NCI-H2029 (cell line): ENCODE results near the gene TYROBP.
A peak's percentile ranks its signal among the peaks of the same experiment; 100 is the strongest.
"Not testable (repeated sequence)": the region's sequence is repeated elsewhere in the genome, so short reads cannot be mapped to it uniquely, and the experiment has no call there.

Experiments
- DNase-seq: peaks from one replicate; lab custom pipeline; 2025; lab: John Stamatoyannopoulos, UW

The TYROBP gene

DNA sequence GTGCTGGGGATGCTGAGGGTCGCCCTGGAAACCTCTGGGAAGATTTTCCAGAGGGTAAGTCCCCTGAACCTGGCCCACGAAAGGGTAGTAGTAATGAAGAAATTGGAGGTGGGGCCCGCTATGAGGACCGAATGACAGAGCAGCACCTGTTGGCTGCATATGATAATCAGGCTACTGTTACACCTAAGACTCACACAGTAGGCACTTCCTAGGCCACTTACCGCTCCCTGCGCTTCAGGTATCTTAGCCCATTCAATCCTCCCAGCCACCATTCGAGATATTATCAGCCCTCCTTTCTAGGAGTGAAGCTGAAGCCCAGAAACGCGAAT, 23.7 kb upstream of the TYROBP start:
- no peak for DNase-seq

DNA sequence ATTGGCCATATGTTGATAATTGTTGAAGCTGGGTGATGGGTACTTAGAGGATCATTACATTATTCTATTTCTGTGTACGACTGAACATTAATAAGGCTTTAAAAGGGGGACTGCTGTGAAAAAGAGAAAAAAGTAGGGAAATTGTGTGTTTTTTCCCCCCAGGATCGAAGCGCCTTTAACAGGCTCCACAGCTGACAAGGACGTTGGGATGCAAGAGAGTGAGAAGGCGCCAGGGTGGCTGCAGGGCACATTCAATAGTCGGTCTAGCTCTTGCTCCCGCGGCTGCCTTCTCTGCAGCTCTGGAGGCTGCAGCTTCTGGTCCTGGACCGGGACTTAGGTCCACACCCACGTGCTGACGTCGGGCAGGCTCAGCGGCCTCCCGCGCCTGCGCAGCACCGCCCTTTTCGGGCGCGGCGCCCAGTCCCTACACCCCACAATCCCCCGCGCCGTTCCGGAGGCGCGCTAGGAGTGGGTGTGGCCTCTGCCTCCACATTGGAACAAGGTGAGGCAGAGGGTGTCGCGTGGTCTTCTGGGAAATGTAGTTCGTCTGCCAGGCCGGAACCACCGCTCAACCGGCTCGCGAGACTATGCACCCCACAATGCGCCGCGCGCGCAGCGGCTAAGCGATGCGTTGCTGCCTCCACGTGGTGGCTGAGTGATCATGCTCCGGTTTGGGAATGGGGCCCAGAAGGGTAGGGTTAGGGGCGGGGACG, 23.2 kb upstream of the TYROBP start:
- DNase-seq: peak; percentile 99

DNA sequence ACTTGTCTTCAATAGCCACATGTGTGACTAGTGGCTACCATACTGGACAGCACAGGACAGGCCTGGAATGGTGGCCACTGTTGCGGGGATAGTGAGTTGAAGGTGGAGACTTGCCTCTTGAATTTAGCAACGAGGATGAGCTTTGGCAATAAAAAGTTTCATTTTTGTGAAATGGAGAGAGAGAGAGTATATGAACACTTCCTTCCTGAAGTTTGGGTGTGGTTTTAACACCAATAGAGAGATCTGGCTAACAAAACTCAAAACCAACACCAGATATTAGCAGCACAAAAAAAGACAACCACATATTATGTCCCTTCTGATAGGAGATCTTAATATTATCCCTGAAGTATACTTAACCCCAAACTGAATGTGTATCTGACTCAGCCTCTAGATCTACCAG, 21.8 kb upstream of the TYROBP start:
- no peak for DNase-seq

DNA sequence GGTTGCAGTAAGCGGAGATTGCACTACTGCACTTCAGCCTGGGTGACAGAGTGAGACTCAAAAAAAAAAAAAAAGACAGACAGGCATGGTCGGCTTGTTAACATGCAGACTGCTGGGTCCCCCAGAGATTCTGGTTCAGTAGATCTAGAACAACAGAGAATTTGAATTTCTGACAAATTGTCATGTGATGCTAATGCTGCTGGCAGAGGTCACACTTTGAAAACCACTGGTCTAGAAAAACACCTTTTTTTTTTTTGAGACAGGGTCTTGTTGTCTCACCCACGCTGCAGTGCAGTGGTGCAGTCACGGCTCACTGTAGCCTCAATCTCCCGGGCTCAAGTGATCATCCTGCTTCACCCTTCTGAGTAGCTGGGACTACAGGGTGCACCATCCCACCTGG, 20.4 kb upstream of the TYROBP start:
- DNase-seq: no peak

DNA sequence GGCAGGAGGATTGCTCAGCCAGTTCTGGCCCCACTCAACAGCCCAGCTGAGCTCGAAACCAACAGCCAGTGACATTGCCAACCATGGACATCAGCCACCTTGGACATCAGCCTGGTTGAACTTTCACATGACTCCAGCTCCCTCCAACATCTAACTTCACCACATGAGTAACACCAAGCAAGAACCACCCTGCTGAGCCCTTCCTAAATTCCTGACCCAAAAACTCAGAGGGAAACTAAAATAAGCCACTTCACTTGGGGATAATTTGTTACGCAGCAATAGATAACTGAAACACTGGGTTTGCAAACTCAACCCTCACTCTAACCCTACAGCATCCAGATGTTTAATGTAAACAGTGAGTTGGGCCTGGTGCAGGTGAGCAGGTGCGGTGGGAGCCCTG, 17.4 kb upstream of the TYROBP start:
- DNase-seq: no peak

DNA sequence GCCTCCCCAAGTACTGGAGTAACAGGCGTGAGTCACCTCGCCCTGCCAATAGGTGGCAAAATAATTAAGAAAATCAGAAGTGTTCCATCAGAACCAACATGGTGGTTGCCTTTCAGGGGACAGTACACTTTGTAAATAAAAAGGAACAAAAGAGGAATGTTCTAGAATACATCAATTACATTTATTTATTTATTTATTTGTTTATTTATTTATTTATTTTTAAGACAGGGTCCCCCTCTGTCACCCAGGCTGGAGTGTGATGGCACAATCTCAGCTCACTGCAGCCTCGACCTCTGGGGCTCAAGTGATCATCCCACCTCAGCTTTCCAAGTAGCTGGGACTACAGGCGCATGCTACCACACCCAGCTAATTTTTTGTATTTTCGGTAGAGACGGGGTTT, 12.9 kb upstream of the TYROBP start:
- DNase-seq: no peak

DNA sequence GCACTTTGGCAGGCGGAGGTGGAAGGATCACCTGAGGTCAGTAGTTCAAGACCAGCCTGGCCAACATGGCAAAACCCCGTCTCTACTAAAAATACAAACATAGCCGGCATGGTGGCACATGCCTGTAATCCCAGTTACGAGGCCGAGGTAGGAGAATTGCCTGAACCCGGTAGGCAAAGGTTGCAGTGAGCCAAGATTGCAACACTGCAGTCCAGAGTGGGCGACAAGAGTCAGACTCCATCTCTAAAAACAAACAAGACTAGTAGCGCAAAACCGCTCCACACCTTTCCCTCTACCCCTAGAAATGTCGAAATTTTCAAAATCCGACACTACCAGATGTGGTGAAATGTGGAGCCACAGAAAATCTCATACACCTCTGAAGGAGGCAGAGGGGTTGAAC, 11.2 kb upstream of the TYROBP start:
- no peak for DNase-seq

DNA sequence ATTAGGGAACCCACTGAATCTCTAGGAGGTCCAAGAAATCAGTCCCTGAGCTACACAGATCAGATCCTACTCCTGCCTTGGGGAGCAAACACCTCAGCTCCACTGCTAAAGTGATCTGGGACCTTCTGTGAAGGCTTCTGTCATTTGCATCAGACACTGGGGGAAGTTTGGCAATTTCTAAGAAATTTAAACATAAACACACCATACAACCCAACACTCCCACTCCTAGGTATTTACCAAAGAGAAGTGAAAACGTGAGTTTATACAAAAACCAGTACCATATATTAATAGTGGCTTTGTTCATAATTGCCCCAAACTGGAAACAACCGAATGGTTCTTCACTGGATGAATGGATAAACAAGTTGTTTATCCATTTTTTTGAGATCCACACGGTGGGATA, 7.3 kb upstream of the TYROBP start:
- no peak for DNase-seq

DNA sequence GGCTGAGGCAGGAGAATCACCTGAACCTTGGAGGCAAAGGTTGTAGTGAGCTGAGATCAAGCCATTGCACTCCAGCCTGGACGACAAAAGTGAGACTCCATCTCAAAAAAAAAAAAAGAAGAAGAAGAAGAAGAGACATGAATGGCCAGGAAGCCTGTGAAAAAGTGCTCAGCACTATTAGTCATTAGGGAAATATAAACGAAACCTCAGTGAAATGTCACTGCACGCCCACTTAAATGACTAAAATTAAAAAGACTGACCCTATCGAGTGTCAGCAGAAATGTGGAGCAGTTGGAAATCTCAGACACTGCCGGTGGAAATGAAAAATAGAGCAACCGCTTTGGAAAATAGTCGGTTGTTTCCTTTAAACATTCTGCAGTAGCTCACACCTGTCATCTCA, 5.5 kb upstream of the TYROBP start:
- DNase-seq: no peak

DNA sequence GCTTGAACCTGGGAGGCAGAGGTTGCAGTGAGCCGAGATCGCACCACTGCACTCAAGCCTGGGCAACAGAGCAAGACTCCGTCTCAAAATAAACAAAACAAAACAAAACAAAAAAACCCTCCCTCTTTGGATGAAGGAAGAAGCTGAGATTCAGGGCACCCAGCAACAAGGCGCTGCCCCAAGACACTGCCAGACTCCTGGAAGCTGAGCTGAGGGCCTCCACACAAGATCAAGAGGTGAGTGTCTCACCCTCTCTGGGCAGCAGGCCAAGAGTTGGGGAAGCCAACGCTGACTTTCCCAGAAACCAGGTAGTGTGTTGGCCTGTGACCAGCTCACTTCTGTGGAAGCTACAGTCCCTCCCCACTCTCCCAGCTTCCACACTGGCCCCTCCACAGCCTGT, 3.7 kb upstream of the TYROBP start:
- peak; percentile 46 for DNase-seq

DNA sequence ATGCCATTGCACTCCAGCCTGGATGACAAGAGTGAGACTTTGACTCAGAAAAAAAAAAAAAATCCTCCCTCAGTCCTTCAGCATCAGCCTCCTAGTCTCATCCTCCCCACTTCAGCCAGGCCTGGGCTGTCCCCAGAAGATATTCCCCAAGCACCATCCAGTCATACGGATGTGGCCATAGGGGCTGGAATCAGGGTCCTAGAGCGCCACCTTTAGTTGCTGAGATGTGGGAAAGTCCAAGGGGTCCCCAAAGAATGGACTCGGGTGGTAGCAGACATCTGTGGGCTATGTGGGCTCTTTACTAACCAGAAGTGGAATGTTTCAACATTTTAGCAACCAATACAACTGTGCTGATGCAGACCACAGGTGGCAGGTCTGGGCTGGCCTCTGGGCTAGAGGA, 3.1 kb upstream of the TYROBP start:
- DNase-seq: no peak

DNA sequence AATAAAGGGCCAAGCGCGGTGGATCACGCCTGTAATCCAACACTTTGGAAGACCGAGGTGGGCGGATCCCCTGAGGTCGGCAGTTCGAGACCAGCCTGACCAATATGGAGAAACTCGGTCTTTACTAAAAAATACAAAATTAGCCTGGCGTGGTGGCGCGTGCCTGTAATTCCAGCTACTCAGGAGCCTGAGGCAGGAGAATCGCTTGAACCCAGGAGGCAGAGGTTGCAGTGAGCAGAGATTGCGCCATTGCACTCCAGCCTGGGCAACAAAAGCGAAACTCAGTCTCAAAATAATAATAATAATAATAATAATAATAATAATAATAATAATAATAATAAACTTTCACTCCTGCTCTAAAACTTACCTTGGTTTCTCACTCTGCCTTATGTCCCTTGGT, 2.3 kb upstream of the TYROBP start:
- DNase-seq: not testable (repeated sequence)

DNA sequence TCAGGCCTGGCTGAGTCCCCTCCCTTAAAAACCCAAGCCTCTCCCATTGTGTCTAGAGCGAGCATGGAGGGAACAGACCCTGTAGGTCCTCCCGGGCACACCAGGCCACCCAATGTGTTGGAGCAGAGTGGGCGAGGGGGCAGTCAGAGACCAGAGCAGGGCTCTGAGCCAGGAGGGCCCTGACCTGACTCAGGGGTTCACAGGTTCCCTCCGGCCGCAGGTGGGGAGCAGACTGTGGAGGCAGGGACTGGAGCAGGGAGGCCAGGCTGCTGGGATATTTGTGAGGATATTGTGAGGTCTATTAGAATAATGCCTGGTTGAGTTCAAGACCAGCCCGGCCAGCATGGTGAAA, 1.6 kb upstream of the TYROBP start:
- no peak for DNase-seq

DNA sequence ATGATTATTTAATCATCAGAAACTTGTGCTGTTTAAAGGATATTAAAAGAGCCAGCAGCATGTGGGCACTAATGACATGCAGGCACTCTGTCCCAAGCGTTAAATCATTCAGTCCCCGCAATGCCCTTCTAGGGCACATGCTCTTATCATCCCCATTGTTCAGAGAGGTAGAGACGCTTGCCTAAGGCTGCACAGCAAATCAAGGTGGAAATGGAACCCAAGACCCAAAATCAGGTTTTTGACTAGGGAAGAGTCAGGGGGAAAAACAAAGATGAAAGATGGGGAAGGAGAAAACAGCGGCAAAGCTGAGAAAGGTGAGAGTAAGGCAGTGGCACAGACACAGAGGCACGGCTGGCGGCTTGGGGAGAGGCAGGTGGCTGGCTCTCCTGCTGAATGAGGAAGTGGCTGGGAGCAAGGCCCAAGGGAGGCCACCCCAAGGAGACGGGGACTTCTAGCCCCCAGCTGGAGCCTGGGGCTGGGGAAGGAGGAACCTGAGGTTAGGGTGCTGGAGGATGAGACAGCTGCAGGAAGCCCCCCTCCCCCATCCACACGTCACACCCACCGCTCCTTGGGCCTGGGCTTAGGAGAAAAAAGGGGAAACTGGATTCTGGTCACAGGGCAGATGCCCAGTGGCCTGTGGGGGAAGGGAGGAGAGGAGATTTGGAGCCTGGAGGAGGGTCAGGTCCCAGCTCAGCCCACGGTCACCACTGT, 1.0 kb upstream of the TYROBP start:
- DNase-seq: no peak

DNA sequence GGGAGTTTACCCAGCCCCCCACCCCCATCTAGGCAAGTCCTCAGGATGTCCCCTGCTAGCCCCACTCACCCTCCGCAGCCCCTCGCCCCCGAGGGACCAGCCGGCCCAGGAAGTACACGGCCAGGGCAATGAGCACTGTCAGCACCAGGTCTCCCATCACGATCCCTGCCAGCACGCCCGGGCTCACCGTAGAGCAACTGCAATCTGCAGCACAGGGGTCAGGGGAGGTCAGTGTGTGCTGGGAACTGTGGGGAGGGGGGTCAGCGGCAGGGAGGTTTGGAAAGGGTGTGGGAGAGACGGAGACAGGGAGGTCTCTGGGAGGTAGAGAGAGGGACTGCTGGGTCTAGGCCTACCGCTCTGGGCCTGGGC, 734 bp downstream of the TYROBP start:
- DNase-seq: no peak

DNA sequence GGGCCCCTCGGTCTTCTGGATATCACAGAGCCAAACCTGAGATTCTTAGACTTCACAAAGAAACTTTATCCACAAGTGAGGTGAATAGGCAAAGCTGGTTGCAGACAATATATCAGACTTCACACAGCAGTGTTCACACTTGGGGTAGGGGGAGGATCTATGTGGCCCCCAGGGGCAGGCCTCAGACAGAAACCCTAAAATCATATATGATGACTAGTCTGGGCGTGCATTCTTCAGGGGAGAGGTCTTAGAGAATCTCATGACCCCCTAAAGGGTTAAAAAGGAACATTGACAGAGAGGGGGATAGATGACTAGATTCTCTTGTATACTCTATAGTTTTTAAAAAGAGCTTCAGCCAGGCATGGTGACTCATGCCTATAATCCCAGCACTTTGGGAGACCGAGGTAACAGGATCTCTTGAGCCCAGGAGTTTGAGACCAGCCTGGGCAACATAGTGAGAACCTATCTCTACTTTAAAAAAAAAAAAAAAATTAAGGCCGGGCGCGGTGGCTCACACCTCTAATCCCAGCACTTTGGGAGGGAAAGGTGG, 2.8 kb downstream of the TYROBP start:
- no peak for DNase-seq

DNA sequence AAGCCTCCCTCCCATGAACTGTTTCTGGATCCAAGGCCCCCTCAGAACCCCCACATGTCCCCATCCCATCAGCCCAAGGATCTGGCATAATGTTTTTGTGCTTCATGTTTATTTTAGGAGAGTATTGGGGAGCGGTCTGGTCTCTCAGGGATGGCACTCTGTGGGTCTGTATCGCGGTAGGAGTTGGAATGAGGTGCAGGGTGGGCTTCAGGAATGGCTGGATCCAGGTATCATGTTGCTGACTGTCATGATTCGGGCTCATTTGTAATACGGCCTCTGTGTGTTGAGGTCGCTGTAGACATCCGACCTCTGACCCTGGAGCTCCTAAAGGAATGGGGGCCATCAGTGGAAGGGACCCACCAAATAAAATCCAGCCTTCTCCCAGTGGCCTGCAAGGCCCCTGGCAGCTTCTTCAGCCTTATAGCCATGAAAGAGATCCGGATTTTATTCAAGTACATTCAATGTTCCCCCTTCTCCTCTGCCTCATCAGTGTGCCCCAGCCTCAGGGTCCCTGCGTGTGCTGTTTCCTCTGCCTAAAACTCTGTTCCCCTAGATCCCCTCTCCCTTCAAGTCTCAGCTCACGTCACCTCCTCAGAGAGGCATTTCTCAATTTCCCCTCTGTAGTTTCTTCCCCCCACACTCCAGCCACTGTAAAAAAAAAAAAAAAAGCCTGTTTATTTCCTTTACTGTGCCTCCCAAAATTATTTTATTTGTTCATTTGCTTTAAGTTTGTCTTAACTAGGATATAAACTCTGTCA, 3.6 kb downstream of the TYROBP start:
- no peak for DNase-seq

DNA sequence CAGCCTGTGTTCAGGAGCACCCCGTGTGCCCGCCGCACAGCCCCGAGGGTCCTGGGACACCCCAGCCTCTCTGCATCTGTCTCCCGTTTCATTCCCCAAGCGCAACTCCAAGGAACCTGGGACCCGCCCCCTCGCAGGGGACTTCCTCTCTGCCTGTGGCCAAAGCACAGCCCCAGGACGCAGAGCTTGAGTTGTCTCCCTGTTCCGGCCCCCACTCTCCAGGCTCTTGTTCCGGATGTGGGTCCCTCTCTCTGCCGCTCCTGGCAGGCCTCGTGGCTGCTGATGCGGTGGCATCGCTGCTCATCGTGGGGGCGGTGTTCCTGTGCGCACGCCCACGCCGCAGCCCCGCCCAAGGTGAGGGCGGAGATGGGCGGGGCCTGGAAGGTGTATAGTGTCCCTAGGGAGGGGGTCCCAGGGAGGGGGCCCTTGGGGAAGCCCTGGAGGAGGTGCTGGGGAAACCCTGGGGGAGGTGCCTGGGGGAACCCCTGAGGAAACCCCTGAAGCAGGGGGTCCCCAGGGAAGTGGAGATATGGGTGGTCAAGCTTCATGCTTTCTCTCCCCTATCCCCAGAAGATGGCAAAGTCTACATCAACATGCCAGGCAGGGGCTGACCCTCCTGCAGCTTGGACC, 4.4 kb downstream of the TYROBP start:
- peak; percentile 70 for DNase-seq

DNA sequence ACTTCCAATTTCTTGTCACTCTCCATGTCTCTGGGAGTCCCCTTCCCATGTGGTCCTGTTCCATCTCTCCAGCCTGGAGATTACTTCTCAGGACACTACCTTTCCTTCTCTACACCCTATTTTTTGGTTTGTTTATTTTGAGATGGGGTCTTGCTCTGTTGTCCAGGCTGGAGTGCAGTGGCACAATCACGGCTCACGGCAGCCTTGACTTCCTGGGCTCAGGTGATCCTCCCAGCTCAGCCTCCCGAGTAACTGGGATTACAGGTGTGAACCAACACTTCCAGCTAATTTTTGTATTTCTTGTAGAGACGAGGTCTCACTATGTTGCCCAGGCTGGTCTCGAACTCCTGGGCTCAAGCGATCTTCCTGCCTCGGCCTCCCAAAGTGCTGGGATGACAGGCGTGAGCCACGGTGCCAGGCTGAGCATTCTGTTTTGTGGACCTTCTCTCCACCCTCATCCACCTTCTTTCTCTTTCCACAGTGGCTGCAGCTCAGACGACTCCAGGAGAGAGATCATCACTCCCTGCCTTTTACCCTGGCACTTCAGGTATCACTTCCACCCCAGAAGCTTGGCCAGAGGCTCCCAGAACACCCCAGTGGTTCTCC, 5.1 kb downstream of the TYROBP start:
- no peak for DNase-seq

DNA sequence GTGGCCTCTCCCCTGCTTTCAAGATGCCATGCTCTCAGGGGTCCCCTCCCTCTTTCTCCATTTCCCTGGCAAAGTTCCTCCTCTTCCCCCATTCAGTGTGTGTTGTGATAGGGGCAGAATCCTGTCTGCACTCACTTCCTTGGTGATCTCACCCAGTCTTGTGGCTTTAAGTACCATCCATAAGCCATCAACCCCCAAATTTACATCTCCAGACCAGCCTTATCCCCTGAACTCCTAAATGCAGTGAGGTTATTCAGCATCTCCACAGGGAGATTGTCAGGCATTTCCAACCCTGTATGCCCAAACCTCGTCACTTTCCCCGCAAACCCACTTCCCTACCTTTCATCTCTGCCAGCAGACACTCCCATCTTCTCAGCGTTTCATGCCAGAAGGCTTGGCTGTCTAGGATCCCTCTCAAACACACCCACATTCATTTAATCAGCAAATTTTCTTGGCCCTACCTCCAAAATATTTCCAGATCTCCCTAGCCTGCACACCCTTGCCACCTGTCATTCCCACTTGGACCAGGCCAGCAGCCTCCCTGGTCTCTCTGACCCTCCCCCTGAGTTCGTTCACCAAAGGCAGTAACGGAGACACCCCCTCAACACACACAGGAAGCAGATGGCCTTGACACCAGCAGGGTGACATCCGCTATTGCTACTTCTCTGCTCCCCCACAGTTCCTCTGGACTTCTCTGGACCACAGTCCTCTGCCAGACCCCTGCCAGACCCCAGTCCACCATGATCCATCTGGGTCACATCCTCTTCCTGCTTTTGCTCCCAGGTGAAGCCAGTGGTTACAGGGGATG, 6.0 kb downstream of the TYROBP start, which contains the start of gene HCST:
Gene HCST, plus strand, starts transcription at position 676 of the 808 bp plus-strand sequence. Its CDS starts 65 bp downstream, at position 741.
- DNase-seq: no peak

DNA sequence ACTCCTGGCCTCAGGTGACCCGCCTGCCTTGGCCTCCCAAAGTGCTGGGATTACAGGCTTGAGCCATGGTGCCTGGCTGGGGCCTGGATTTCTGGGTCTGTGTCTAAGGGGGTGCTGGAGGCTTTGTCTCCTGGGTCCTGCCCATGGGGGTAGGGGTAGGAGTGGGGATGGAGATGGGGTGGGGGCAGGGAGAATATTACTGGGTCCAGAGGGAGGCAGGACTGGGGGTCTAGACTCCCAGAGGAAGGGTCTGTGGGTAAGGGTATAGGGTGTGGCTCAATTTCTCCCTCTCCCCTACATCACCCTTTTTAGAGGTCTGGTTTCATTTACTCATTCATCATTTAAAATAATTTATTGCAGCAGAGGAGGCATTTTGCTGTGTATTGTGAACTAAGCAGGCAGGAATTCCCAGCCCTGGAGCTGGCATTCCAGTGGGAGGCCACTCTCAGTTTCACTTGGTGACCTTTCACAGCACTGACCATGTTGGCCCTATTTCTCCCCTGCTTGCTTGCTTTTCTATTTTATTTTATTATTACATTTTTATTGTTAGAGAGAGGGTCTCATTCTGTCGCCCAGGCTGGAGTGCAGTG, 6.9 kb downstream of the TYROBP start:
- no peak for DNase-seq
